Upper lobe of left lung (tissue), 6 donors: ENCODE results near the gene NOG. TPM values are rescaled to one million over a fixed set of nuclear protein-coding genes. Genes with fewer than 3 reads are reported as not detected.

ENCODE experiments used
- ATAC-seq, 2 donors: fragments of 200-7000 bp; cut with Tn5 transposase; one replicate each; pipeline ENCODE4 v1.9.1; 2022; ENCODE audit warnings: mild to moderate bottlenecking in 2 of 2, moderate library complexity in 2 of 2; ENCODE audit not compliant: low FRiP score in 2 of 2
- DNase-seq, 2 donors: peaks; one replicate each; pipeline ENCODE4 v3.0.0-alpha.2; 2019 to 2020
- H3K27ac ChIP-seq, 4 donors: fragments of 200-600 bp; sonication (generic); one replicate each; pipeline ENCODE4 v1.5.1; 2016 to 2019
- H3K27me3 ChIP-seq, 4 donors: fragments of 200-600 bp; sonication (generic); one replicate each; pipeline ENCODE4 v1.5.1; 2017 to 2019
- H3K36me3 ChIP-seq, 4 donors: fragments of 200-600 bp; sonication (generic); one replicate each; pipeline ENCODE4 v1.5.1; 2016 to 2019
- H3K4me1 ChIP-seq, 4 donors: fragments of 200-600 bp; sonication (generic); one replicate each; pipeline ENCODE4 v1.5.1; 2018 to 2019
- H3K4me3 ChIP-seq, 4 donors: fragments of 200-600 bp; sonication (generic); one replicate each; pipeline ENCODE4 v1.5.1; 2017 to 2019; ENCODE audit warnings: mild to moderate bottlenecking in 2 of 4, moderate library complexity in 1 of 4
- H3K9me3 ChIP-seq, 4 donors: fragments of 200-600 bp; sonication (generic); one replicate each; pipeline ENCODE4 v1.5.1; 2018 to 2019
- CTCF ChIP-seq, 6 experiments: fragments of 450-650 bp in 4 of 6; fragments of 200-600 bp in 2 of 6; sonication (generic) in 2 of 6; IDR thresholded peaks; one replicate each; pipeline ENCODE4 v1.5.1; 2016 to 2019; ENCODE audit warnings: antibody characterized with exemption in 6 of 6
- EP300 ChIP-seq, 4 donors: sonication (generic); formaldehyde crosslinking; IDR thresholded peaks; one replicate each; pipeline ENCODE4 v1.5.1; 2017; ENCODE audit warnings: antibody characterized with exemption in 4 of 4, control low read depth in 2 of 4
- POLR2A ChIP-seq, 4 donors: fragments of 450-650 bp; IDR thresholded peaks; one replicate each; pipeline ENCODE4 v1.5.1; 2016 to 2017; ENCODE audit warnings: antibody characterized with exemption in 4 of 4, mild to moderate bottlenecking in 2 of 4
- POLR2AphosphoS5 ChIP-seq, 2 donors: sonication (generic); formaldehyde crosslinking; IDR thresholded peaks; one replicate each; pipeline ENCODE4 v1.5.1; 2017; ENCODE audit warnings: antibody characterized with exemption in 2 of 2
- WGBS, 2 donors: methylation state at CpG; one replicate each; pipeline ENCODE4 v1.1.5; 2017 to 2018; 5-methylcytosine and 5-hydroxymethylcytosine counted together
- total RNA-seq, 6 donors: library from RNA; depleted of rRNA in 4 of 6; stranded (reverse); fragments of >200 nt in 4 of 6; gene quantifications; one replicate each; pipeline versions ENCODE4 v1.1.0 to v1.2.1, GENCODE V29; 2016 to 2021
- donor health status: DM: no; HTN: no; CAD: no; lungs with moderate emphysema.
- donor health status: DM: no; HTN: yes; CAD: no; lungs with severe emphysema.

NOG gene
- total RNA-seq, 6 donors from 2014 or later: 0.80 to 8.5 (median 2.2) TPM; not detected in 1

- DNase-seq: no peak
- Histone ChIP-seq H3K9me3 (no peaks in the 10 kb centered on the region), H3K27me3 (no peaks in the 10 kb centered on the region), H3K27ac (no peak overlapping the region), H3K4me3 (no peak overlapping the region), H3K36me3 (no peaks in the 10 kb centered on the region), H3K4me1 (no peaks in the 10 kb centered on the region)
- 42 to 46% methylated on average over 11 to 14 of the region's 15 CpGs for WGBS, 2 donors
- no peak for ATAC-seq
- no peak for TF ChIP-seq CTCF (IDR thresholded peaks at IDR 0.05)
- TF ChIP-seq EP300 (IDR thresholded peaks at IDR 0.05): no peak
- no peak for TF ChIP-seq POLR2AphosphoS5 (IDR thresholded peaks at IDR 0.05)
- no peak for TF ChIP-seq POLR2A (IDR thresholded peaks at IDR 0.05)
Observed at GRCh38 chr17:56577843-56578204, 15.7 kb upstream of the NOG start.

- Histone ChIP-seq H3K9me3 (no peaks in the 10 kb centered on the region), H3K36me3 (no peaks in the 10 kb centered on the region), H3K4me1 (no peaks in the 10 kb centered on the region), H3K4me3 (no peak overlapping the region), H3K27ac (no peak overlapping the region), H3K27me3 (no peaks in the 10 kb centered on the region)
- WGBS, 2 donors: 83 to 88% methylated on average over 5 of the region's 5 CpGs
- DNase-seq: no peak
- no peak for TF ChIP-seq POLR2A (IDR thresholded peaks at IDR 0.05)
- no peak for TF ChIP-seq EP300 (IDR thresholded peaks at IDR 0.05)
- TF ChIP-seq CTCF (IDR thresholded peaks at IDR 0.05): no peak
- TF ChIP-seq POLR2AphosphoS5 (IDR thresholded peaks at IDR 0.05): no peak
- no peak for ATAC-seq
Observed at GRCh38 chr17:56581635-56582627, 11.6 kb upstream of the NOG start.

DNA sequence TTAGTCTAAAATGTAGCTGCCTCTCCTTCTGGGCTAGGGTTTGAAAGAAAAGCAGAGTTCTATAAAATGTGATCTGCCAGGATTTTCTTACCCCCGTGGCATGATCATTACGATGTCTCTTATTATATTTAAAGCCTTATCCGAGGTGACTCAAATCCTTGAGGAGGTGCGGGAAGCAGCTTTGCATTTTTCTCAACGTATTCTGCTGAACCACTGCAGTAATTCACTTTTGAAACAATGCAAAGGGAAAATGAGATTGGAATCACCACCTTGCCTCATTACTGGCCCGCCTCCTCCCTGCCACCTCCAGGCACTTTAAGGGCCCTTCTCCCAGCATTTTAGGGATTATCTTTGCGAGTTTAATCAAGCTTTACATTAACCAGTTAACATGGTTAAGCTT lies 9.7 kb upstream of the NOG start:
- Histone ChIP-seq H3K36me3 (no peaks in the 10 kb centered on the region), H3K9me3 (no peaks in the 10 kb centered on the region), H3K4me3 (no peak overlapping the region), H3K27ac (no peak overlapping the region), H3K27me3 (no peaks in the 10 kb centered on the region), H3K4me1 (no peaks in the 10 kb centered on the region)
- TF ChIP-seq POLR2A (IDR thresholded peaks at IDR 0.05): no peak
- no peak for TF ChIP-seq CTCF (IDR thresholded peaks at IDR 0.05)
- TF ChIP-seq EP300 (IDR thresholded peaks at IDR 0.05): no peak
- no peak for TF ChIP-seq POLR2AphosphoS5 (IDR thresholded peaks at IDR 0.05)
- DNase-seq (no peak), ATAC-seq (no peak)
- WGBS, 2 donors: 78 to 89% methylated on average over 7 of the region's 7 CpGs

DNA sequence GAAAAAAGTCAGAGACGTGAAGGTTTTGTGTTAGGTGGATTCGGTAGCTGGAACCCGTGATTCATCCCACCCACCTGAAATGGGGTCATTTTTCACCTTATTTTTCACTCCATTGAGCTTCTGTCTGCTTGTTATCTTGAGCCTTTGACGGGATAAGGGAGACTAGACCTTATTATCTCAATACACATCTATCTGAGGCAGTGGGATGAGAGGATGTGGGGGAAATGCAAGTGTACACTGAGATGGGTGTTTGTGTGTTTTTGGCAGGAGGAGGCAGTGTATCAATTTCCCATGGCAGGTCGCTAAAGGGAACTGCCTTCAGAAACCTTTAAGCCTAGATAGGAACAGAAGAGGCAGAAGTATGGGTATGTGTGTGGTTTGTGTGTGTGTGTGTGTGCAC lies 6.2 kb upstream of the NOG start:
- no peaks in the 10 kb centered on the region for H3K36me3 ChIP-seq
- H3K27me3 ChIP-seq: no peaks in the 10 kb centered on the region
- DNase-seq (no peak), ATAC-seq (no peak)
- no peaks in the 10 kb centered on the region for H3K9me3 ChIP-seq
- 51 to 62% methylated on average over 5 of the region's 5 CpGs for WGBS, 2 donors
- TF ChIP-seq POLR2A (IDR thresholded peaks at IDR 0.05): no peak
- no peak for TF ChIP-seq CTCF (IDR thresholded peaks at IDR 0.05)
- TF ChIP-seq EP300 (IDR thresholded peaks at IDR 0.05): no peak
- TF ChIP-seq POLR2AphosphoS5 (IDR thresholded peaks at IDR 0.05): no peak
- peaks cover 2 to 7% (median 2%) of the 10 kb centered on the region in 4 donors for H3K4me1 ChIP-seq
- no peak overlapping the region for H3K27ac ChIP-seq
- no peak overlapping the region for H3K4me3 ChIP-seq
